Skin epidermis (tissue), 12 donors: ENCODE results near the gene MCHR1.
"Not testable (repeated sequence)": the region's sequence is repeated elsewhere in the genome, so short reads cannot be mapped to it uniquely, and the experiment has no call there.

Experiments used
- H3K27ac ChIP-seq, 21 experiments: fragments of 200-600 bp; sonication (generic) in 11 of 21; one replicate each; pipeline ENCODE4 v1.5.0; 2020; ENCODE audit warnings: mild to moderate bottlenecking in 3 of 21, inconsistent platforms in 2 of 21, moderate library complexity in 2 of 21
- H3K4me3 ChIP-seq, 7 experiments: fragments of 200-600 bp; sonication (generic) in 2 of 7; one replicate each; pipeline ENCODE4 v1.5.0; 2020; ENCODE audit warnings: inconsistent platforms in 2 of 7, mild to moderate bottlenecking in 2 of 7, moderate library complexity in 1 of 7

Gene MCHR1

GRCh38 chr22:40653361-40653760 lies 25.9 kb upstream of the MCHR1 start:
- peak overlapping the region in 18 of 21 experiments; percentile 3 to 100 (median 96) for H3K27ac ChIP-seq

GRCh38 chr22:40654522-40655167 lies 24.6 kb upstream of the MCHR1 start:
- Histone ChIP-seq H3K27ac (peak overlapping the region in 19 of 21 experiments; percentile 9 to 100 (median 74)), H3K4me3 (no peak overlapping the region)

More at GRCh38 chr22:40653361-40653760, 25.9 kb upstream of the MCHR1 start:
- H3K4me3 ChIP-seq: no peak overlapping the region

GRCh38 chr22:40655941-40656340 lies 23.3 kb upstream of the MCHR1 start:
- peak overlapping the region in 1 of 21 experiments; percentile 94 for H3K27ac ChIP-seq

GRCh38 chr22:40656651-40657050 lies 22.6 kb upstream of the MCHR1 start:
- H3K4me3 ChIP-seq, H3K27ac ChIP-seq: not testable (repeated sequence)

More at GRCh38 chr22:40655941-40656340, 23.3 kb upstream of the MCHR1 start:
- H3K4me3 ChIP-seq: not testable (repeated sequence)

GRCh38 chr22:40659166-40659565 lies 20.1 kb upstream of the MCHR1 start:
- Histone ChIP-seq H3K27ac (no peak overlapping the region), H3K4me3 (no peak overlapping the region)

GRCh38 chr22:40660730-40661129 lies 18.6 kb upstream of the MCHR1 start:
- Histone ChIP-seq H3K27ac (no peak overlapping the region), H3K4me3 (no peak overlapping the region)

- H3K27ac ChIP-seq: peak overlapping the region in 1 of 21 experiments; percentile 7
- H3K4me3 ChIP-seq: no peak overlapping the region
Observed at GRCh38 chr22:40661671-40662070, 17.6 kb upstream of the MCHR1 start.

- H3K27ac ChIP-seq: peak overlapping the region in 13 of 21 experiments; percentile 6 to 76 (median 42)
- no peak overlapping the region for H3K4me3 ChIP-seq
Observed at GRCh38 chr22:40665312-40665711, 14.0 kb upstream of the MCHR1 start.

GRCh38 chr22:40666151-40666848 lies 13.0 kb upstream of the MCHR1 start:
- peak overlapping the region in 11 of 21 experiments; percentile 25 to 76 (median 57) for H3K27ac ChIP-seq
- no peak overlapping the region for H3K4me3 ChIP-seq

- H3K4me3 ChIP-seq: no peak overlapping the region
- peak overlapping the region in 17 of 21 experiments; percentile 9 to 75 (median 60) for H3K27ac ChIP-seq
Observed at GRCh38 chr22:40668611-40669411, 10.5 kb upstream of the MCHR1 start.

GRCh38 chr22:40670058-40670457 lies 9.2 kb upstream of the MCHR1 start:
- Histone ChIP-seq H3K4me3 (no peak overlapping the region), H3K27ac (peak overlapping the region in 5 of 21 experiments; percentile 0 to 73 (median 32))

- H3K27ac ChIP-seq: no peak overlapping the region
- no peak overlapping the region for H3K4me3 ChIP-seq
Observed at GRCh38 chr22:40671369-40671768, 7.9 kb upstream of the MCHR1 start.

- Histone ChIP-seq H3K27ac (no peak overlapping the region), H3K4me3 (no peak overlapping the region)
Observed at GRCh38 chr22:40671796-40672360, 7.4 kb upstream of the MCHR1 start.

GRCh38 chr22:40673017-40673416 lies 6.3 kb upstream of the MCHR1 start:
- peak overlapping the region in 2 of 21 experiments; percentile 14 to 17 for H3K27ac ChIP-seq
- no peak overlapping the region for H3K4me3 ChIP-seq

GRCh38 chr22:40674274-40674673 lies 5.0 kb upstream of the MCHR1 start:
- Histone ChIP-seq H3K4me3 (no peak overlapping the region), H3K27ac (no peak overlapping the region)

GRCh38 chr22:40676166-40676565 lies 3.1 kb upstream of the MCHR1 start:
- H3K27ac ChIP-seq: peak overlapping the region in 3 of 21 experiments; percentile 7 to 23 (median 10)
- H3K4me3 ChIP-seq: not testable (repeated sequence)

GRCh38 chr22:40676644-40677043 lies 2.6 kb upstream of the MCHR1 start:
- no peak overlapping the region for H3K4me3 ChIP-seq
- H3K27ac ChIP-seq: peak overlapping the region in 2 of 21 experiments; percentile 10 to 23

GRCh38 chr22:40678493-40679248 lies 613 bp upstream of the MCHR1 start:
- H3K4me3 ChIP-seq: peak overlapping the region in 1 of 7 experiments; percentile 22
- H3K27ac ChIP-seq: peak overlapping the region in 1 of 21 experiments; percentile 18
